ENCODE data around the gene TAF15.

DNA sequence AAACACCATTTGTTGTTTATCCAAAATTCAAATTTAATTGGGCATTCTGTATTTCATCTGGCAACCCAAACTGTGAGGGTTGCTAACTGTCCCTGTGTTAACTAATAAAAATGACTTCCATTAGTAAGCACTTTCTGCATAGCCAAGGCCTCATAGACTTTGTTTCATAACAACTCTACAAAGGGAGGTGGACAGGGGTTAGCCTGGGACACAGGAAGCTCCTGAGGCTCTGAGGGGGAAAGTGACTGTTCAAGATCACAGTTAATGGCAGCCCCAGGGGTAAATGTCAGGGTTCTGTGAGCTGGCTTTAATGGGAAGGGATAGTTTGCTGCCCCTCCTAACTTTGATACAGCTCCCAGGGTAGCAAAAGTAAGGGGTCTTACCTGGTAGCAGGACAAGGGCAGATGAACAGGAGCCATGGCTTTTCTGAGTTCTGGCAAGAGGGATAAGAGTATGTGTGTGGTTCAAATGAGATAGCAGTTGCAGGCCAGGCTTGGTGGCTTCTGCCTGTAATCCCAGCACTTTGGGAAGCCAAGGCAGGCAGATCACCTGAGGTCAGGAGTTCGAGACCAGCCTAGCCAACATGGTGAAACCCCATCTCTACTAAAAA lies 57.2 kb downstream of the TAF15 start:
- TF ChIP-seq CTCF (conservative IDR thresholded peaks at IDR 0.05 in 1 of 2, IDR thresholded peaks at IDR 0.05 in 1 of 2; ENCODE audit: low read depth in 1 of 2, low read length in 2 of 2) (no peak), EZH2 (IDR thresholded peaks at IDR 0.05; ENCODE audit: low read length, missing control alignments) (no peak)
